Brain microvascular endothelial cell (primary cell): ENCODE measurements around the gene CFAP74.

ENCODE experiments used
- DNase-seq: peaks from one replicate; pipeline ENCODE4 v3.0.0-alpha.2; 2020
- H3K27ac ChIP-seq: fragments of 250-450 bp; sonication (Bioruptor Pico); 2 replicates; pipeline ENCODE4 v1.5.1; 2020; ENCODE audit warnings: mild to moderate bottlenecking, moderate library complexity
- H3K27me3 ChIP-seq: fragments of 250-450 bp; sonication (Bioruptor Pico); replicated peaks from 2 replicates; pipeline ENCODE4 v1.5.1; 2020; ENCODE audit warnings: mild to moderate bottlenecking
- H3K36me3 ChIP-seq: fragments of 250-450 bp; sonication (Bioruptor Pico); replicated peaks from 2 replicates; pipeline ENCODE4 v1.5.1; 2020; ENCODE audit warnings: mild to moderate bottlenecking
- H3K4me3 ChIP-seq: 2 replicates; pipeline ENCODE4 v1.5.1; 2011; ENCODE audit warnings: low read depth, mild to moderate bottlenecking, control low read depth, low read length, moderate library complexity
- CTCF ChIP-seq: IDR thresholded peaks from 2 replicates; pipeline ENCODE4 v1.5.1; 2011; ENCODE audit warnings: low read depth, mild to moderate bottlenecking, moderate library complexity, low read length, control low read depth, inconsistent platforms; ENCODE audit errors: missing control alignments
- in situ Hi-C: cut with HindIII; loops from 2 replicates; pipeline ENCODE4 v1.10.0; 2017; ENCODE audit warnings: low sequenced_read_pairs, low pct_ligation_motif_present

Gene CFAP74

GRCh38 chr1:1924849-1925248 is 78.7 kb downstream of the CFAP74 start:
- Histone ChIP-seq H3K27ac (no peak overlapping the region), H3K36me3 (no peaks in the 10 kb centered on the region), H3K27me3 (no peaks in the 10 kb centered on the region), H3K4me3 (no peak overlapping the region)
- no peak for TF ChIP-seq CTCF
- DNase-seq: no peak
- in situ Hi-C loops: no loop called here

GRCh38 chr1:1924386-1924785 is 79.2 kb downstream of the CFAP74 start:
- no peak for TF ChIP-seq CTCF
- no peak overlapping the region for H3K4me3 ChIP-seq
- in situ Hi-C loops: no loop called here
- no peaks in the 10 kb centered on the region for H3K27me3 ChIP-seq
- H3K27ac ChIP-seq: no peak overlapping the region
- H3K36me3 ChIP-seq: no peaks in the 10 kb centered on the region
- no peak for DNase-seq

GRCh38 chr1:1922956-1923833 is 80.4 kb downstream of the CFAP74 start:
- Histone ChIP-seq H3K27me3 (no peaks in the 10 kb centered on the region), H3K27ac (no peak overlapping the region), H3K36me3 (no peaks in the 10 kb centered on the region), H3K4me3 (no peak overlapping the region)
- no peak for TF ChIP-seq CTCF
- DNase-seq: no peak
- in situ Hi-C loops: no loop called here

- Histone ChIP-seq H3K36me3 (no peaks in the 10 kb centered on the region), H3K27ac (no peak overlapping the region), H3K27me3 (no peaks in the 10 kb centered on the region), H3K4me3 (no peak overlapping the region)
- DNase-seq: no peak
- TF ChIP-seq CTCF: no peak
- in situ Hi-C loops: no loop called here
These were observed 81.0 kb downstream of the CFAP74 start for GRCh38 chr1:1922702-1922955.

GRCh38 chr1:1921901-1922701 is 81.5 kb downstream of the CFAP74 start:
- Histone ChIP-seq H3K4me3 (no peak overlapping the region), H3K36me3 (no peaks in the 10 kb centered on the region), H3K27me3 (no peaks in the 10 kb centered on the region), H3K27ac (no peak overlapping the region)
- DNase-seq: no peak
- TF ChIP-seq CTCF: no peak
- in situ Hi-C loops: no loop called here
